ENCODE measurements around the gene IGFBPL1. TPM values are rescaled to one million over a fixed set of nuclear protein-coding genes. Genes with fewer than 3 reads are reported as not detected.

Gene IGFBPL1
- total and polyA plus RNA-seq, 2 of the 8 experiments (the other 6 are each of a cell fraction or from before 2014, with no cell fraction given): 31.3 to 33.8 TPM

GRCh38 chr9:38380872-38381534 lies 43.3 kb downstream of the IGFBPL1 start (continued):
- TF ChIP-seq CHD7 (IDR thresholded peaks at IDR 0.05; ENCODE audit: insufficient replicate concordance, low read length): no peak
- no peak for TF ChIP-seq ATF3 (IDR thresholded peaks at IDR 0.05; ENCODE audit: insufficient read depth, low read depth, low read length)
- TF ChIP-seq CEBPB (IDR thresholded peaks at IDR 0.05; ENCODE audit: low read depth, low read length): no peak
- TF ChIP-seq TCF12 (IDR thresholded peaks at IDR 0.05; ENCODE audit: low read depth, low read length): 0 out of 2 replicates have a peak, but pooled peaks have one; percentile 47
- peak; percentile 26 for TF ChIP-seq KDM4A (IDR thresholded peaks at IDR 0.05; ENCODE audit: low read depth, low read length, severe bottlenecking)
- TF ChIP-seq CBX8 (IDR thresholded peaks at IDR 0.05; ENCODE audit: borderline replicate concordance, low read depth, low read length): no peak
- no peak for TF ChIP-seq ASH2L (IDR thresholded peaks at IDR 0.05; ENCODE audit: low read length)
- TF ChIP-seq NANOG (IDR thresholded peaks at IDR 0.05; ENCODE audit: insufficient read depth, low read depth, low read length, poor library complexity, severe bottlenecking): peak; percentile 97
- TF ChIP-seq SP2 (IDR thresholded peaks at IDR 0.05; ENCODE audit: low read length): no peak

All from H1 (cell line).